Hepatocyte (in vitro differentiated cells): Measurements from ENCODE around the gene RPS6KA5.

Experiments used
- CTCF ChIP-seq: fragments of 200-600 bp; sonication (generic); IDR thresholded peaks from 2 replicates; pipeline ENCODE4 v1.5.1; 2016; ENCODE audit warnings: antibody characterized with exemption, mild to moderate bottlenecking; ENCODE audit not compliant: poor library complexity
- EZH2 ChIP-seq: fragments of 200-600 bp; sonication (generic); IDR thresholded peaks from 2 replicates; pipeline ENCODE4 v1.6.1; 2016; ENCODE audit warnings: antibody characterized with exemption, mild to moderate bottlenecking, borderline replicate concordance
- EZH2phosphoT487 ChIP-seq: fragments of 200-600 bp; sonication (generic); IDR thresholded peaks from one replicate; pipeline ENCODE4 v1.6.1; 2018; ENCODE audit warnings: antibody characterized with exemption, mild to moderate bottlenecking, low read depth, moderate library complexity; ENCODE audit not compliant: unreplicated experiment, severe bottlenecking

- no peak for TF ChIP-seq CTCF
- TF ChIP-seq EZH2 = no peak
- no peak for TF ChIP-seq EZH2phosphoT487
Measured at GRCh38 chr14:91018481-91018880, 42.0 kb downstream of the RPS6KA5 start.
